Osteoblast (primary cell): ENCODE measurements around the gene USHBP1. TPM values are rescaled to one million over a fixed set of nuclear protein-coding genes. Genes with fewer than 3 reads are reported as not detected.
A peak's percentile ranks its signal among the peaks of the same experiment; 100 is the strongest.

Source experiments
- DNase-seq: peaks from one replicate; pipeline ENCODE4 v3.0.0; 2011; ENCODE audit warnings: low spot score, mixed read lengths; ENCODE audit not compliant: insufficient read length; ENCODE audit errors: missing footprints
- H2AFZ ChIP-seq: 2 replicates; pipeline ENCODE4 v1.6.0; 2011; ENCODE audit warnings: mild to moderate bottlenecking, low read length
- H3K27ac ChIP-seq: 2 replicates; pipeline ENCODE4 v1.5.1; 2011; ENCODE audit warnings: mild to moderate bottlenecking, low read depth, low read length, moderate library complexity
- H3K27me3 ChIP-seq: 2 replicates; pipeline ENCODE4 v1.6.0; 2012; ENCODE audit warnings: mild to moderate bottlenecking, control low read depth, inconsistent platforms, low read length, moderate library complexity; ENCODE audit not compliant: insufficient read depth
- H3K36me3 ChIP-seq: 2 replicates; pipeline ENCODE4 v1.5.1; 2011; ENCODE audit warnings: mild to moderate bottlenecking, low read length, control low read depth, moderate library complexity; ENCODE audit not compliant: insufficient read depth
- H3K4me1 ChIP-seq: 2 replicates; pipeline ENCODE4 v1.5.1; 2011; ENCODE audit warnings: mild to moderate bottlenecking, low read length, control low read depth, moderate library complexity; ENCODE audit not compliant: insufficient read depth
- H3K4me2 ChIP-seq: 2 replicates; pipeline ENCODE4 v1.6.0; 2011; ENCODE audit warnings: mild to moderate bottlenecking, low read length; ENCODE audit not compliant: insufficient read depth
- H3K4me3 ChIP-seq: fragments of 200-600 bp; sonication (generic); 3 replicates; pipeline ENCODE4 v1.5.1; 2012; ENCODE audit warnings: mild to moderate bottlenecking, low read length, inconsistent platforms; ENCODE audit not compliant: insufficient read depth
- H3K79me2 ChIP-seq: 2 replicates; pipeline ENCODE4 v1.6.0; 2012; ENCODE audit warnings: mild to moderate bottlenecking, low read length, control low read depth, inconsistent platforms; ENCODE audit not compliant: insufficient read depth
- H3K9me3 ChIP-seq: 2 replicates; pipeline ENCODE4 v1.5.1; 2011; ENCODE audit warnings: low read depth, low read length, control low read depth
- H4K20me1 ChIP-seq: 2 replicates; pipeline ENCODE4 v1.6.0; 2012; ENCODE audit warnings: mild to moderate bottlenecking, low read length, control low read depth; ENCODE audit not compliant: insufficient read depth
- total RNA-seq: library from RNA; depleted of rRNA; stranded (reverse); fragments of >200 nt; gene quantifications from 2 replicates; pipeline ENCODE4 v1.2.3, GENCODE V29; 2012
- TF ChIP-seq, protein P1 (sequence below): IDR thresholded peaks from 2 replicates; pipeline ENCODE4 v1.5.1; 2011; ENCODE audit warnings: mild to moderate bottlenecking, low read depth, low read length, moderate library complexity; ENCODE audit errors: extremely low read depth

Gene USHBP1
- total RNA-seq, 1 donor: not detected

DNA sequence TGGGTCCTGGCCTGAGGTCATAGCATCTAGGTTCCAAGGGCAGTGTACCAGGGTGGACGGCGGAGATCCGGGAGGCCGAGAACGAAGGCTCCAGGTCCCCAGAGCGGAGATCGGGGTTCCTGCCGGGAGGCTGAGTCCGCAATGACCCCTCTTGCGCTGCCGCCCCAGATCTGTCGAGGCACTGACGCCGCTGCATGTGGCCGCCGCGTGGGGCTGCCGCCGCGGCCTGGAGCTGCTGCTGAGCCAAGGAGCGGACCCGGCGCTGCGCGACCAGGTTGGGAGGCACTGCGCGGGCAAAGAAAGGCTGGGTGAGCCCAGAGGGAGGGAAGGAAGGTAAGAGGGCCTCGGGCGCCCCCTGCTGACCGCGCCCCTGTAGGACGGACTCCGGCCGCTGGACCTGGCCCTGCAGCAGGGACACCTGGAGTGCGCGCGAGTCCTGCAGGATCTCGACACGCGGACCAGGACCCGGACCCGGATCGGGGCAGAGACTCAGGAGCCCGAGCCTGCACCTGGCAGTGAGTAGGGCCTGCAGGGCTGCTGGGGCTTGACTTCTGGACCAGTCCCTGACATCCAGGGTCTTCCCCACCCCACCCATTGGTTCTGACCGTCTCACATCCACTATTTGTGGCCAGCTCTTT, 18.1 kb upstream of the USHBP1 start:
- peak overlapping the region; percentile 84 for H3K4me2 ChIP-seq
- H3K4me1 ChIP-seq: peaks cover 7% of the 10 kb centered on the region
- TF ChIP-seq, protein P1, sequence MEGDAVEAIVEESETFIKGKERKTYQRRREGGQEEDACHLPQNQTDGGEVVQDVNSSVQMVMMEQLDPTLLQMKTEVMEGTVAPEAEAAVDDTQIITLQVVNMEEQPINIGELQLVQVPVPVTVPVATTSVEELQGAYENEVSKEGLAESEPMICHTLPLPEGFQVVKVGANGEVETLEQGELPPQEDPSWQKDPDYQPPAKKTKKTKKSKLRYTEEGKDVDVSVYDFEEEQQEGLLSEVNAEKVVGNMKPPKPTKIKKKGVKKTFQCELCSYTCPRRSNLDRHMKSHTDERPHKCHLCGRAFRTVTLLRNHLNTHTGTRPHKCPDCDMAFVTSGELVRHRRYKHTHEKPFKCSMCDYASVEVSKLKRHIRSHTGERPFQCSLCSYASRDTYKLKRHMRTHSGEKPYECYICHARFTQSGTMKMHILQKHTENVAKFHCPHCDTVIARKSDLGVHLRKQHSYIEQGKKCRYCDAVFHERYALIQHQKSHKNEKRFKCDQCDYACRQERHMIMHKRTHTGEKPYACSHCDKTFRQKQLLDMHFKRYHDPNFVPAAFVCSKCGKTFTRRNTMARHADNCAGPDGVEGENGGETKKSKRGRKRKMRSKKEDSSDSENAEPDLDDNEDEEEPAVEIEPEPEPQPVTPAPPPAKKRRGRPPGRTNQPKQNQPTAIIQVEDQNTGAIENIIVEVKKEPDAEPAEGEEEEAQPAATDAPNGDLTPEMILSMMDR: peak; percentile 79

DNA sequence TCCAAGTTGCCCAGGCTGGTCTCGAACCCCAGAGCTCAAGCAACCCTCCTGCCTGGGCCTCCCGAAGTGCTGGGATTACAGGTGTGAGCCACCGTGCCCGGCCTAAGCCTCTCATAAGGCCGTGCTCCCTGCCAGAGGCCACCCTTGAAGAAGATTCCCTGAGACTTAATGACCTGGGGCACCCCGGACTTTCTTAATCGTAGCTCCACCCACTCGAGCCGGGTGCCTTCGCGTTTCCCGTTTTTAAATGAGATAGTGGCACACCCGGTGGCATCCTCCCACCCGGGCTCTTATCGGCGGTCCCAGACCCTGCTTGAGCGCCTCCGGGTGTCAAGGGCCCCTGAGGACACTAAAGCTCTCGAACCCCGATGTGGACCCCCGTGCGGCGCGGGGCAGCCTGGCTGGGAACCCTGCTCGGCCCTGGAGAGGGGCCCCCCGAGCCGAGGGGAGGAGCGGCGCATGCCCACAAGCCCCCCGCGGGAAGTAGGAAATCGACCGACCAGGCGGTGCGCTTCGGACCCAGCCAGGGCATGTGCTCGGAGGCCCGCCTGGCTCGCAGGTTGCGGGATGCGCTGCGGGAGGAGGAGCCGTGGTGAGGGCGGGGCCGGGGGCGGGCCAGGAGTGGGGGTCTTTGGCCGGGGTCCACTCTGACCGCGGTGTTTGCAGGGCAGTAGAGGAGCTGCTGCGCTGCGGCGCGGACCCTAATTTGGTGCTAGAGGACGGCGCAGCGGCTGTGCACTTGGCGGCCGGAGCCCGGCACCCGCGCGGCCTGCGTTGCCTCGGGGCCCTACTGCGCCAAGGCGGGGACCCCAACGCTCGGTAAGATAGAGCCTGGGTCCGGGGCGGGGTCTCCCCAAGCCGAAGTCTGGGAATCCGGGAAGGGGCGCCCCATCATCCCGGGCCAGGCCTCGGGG, 17.1 kb upstream of the USHBP1 start, which contains the start of gene ANKLE1:
Gene ANKLE1 (plus strand): TSS at position 511 of the 914 bp plus-strand sequence. CDS start 20 bp downstream, at position 531.
- peak within 1 kb of the TSS; percentile 84 for H3K4me2 ChIP-seq
- H3K4me1 ChIP-seq: peaks cover 7% of the 10 kb centered on the region
- peaks cover 2% of the 10 kb centered on the region for H3K36me3 ChIP-seq
- no peak within 1 kb of the TSS for H3K27ac ChIP-seq
- H4K20me1 ChIP-seq: peaks cover 3% of the 10 kb centered on the region
- TF ChIP-seq, protein P1: no peak
- peak within 1 kb of the TSS; percentile 77 for H2AFZ ChIP-seq
- peak within 1 kb of the TSS; percentile 65 for H3K4me3 ChIP-seq
- no peaks in the 10 kb centered on the region for H3K27me3 ChIP-seq
- no peaks in the 10 kb centered on the region for H3K79me2 ChIP-seq
- peak; percentile 76 for DNase-seq
- no peaks in the 10 kb centered on the region for H3K9me3 ChIP-seq

More for the DNA sequence above, 18.1 kb upstream of the USHBP1 start:
- Histone ChIP-seq H3K36me3 (no peaks in the 10 kb centered on the region), H3K4me3 (peak overlapping the region; percentile 65), H3K79me2 (no peaks in the 10 kb centered on the region), H4K20me1 (peaks cover 3% of the 10 kb centered on the region), H3K27ac (no peak overlapping the region), H2AFZ (peak overlapping the region; percentile 77), H3K9me3 (no peaks in the 10 kb centered on the region), H3K27me3 (no peaks in the 10 kb centered on the region)
- peak; percentile 99 for DNase-seq

DNA sequence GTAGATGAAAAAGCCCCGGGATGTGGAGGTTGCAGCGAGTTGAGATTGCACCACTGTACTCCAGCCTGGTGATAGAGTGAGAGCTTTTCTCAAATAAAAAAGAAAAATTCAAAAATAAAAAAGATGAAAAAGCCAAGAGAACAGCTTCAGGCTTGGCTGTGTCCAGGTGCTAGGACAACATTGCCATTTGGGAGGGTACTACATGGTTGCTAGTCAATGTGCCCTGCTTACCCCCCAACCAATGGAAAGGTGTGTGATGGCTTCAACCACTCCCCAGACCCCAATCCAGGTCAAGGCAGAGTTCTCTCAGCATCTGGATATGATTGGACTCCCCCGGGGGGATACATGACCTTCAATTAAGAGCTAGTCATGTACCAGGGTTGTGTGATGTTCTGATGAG, 14.9 kb upstream of the USHBP1 start:
- Histone ChIP-seq H3K79me2 (no peaks in the 10 kb centered on the region), H3K4me3 (no peak overlapping the region), H4K20me1 (peaks cover 3% of the 10 kb centered on the region), H3K27me3 (no peaks in the 10 kb centered on the region), H3K4me1 (peaks cover 7% of the 10 kb centered on the region), H2AFZ (no peak overlapping the region), H3K27ac (no peak overlapping the region), H3K4me2 (no peak overlapping the region), H3K9me3 (no peaks in the 10 kb centered on the region), H3K36me3 (peaks cover 21% of the 10 kb centered on the region)
- no peak for DNase-seq
- TF ChIP-seq, protein P1: no peak
